DOHH2 (cell line): ENCODE results near the gene CDH22.

ENCODE experiments used
- H3F3A ChIP-seq: fragments of 200-600 bp; sonication (generic), shearing (Covaris generic); 2 replicates; pipeline ENCODE4 v1.6.0; 2016; ENCODE audit warnings: antibody characterized with exemption, mild to moderate bottlenecking; ENCODE audit not compliant: control insufficient read depth, insufficient read depth
- H3K27ac ChIP-seq: fragments of 200-600 bp; sonication (generic); 2 replicates; pipeline ENCODE4 v1.5.1; 2014; ENCODE audit warnings: low read depth, mild to moderate bottlenecking, low read length, moderate library complexity
- H3K27me3 ChIP-seq: fragments of 200-600 bp; sonication (generic); 2 replicates; pipeline ENCODE4 v1.6.1; 2014; ENCODE audit warnings: mild to moderate bottlenecking, low read length, mixed read lengths; ENCODE audit not compliant: control insufficient read depth
- H3K36me3 ChIP-seq: fragments of 200-600 bp; sonication (generic); 2 replicates; pipeline ENCODE4 v1.6.1; 2014; ENCODE audit warnings: mild to moderate bottlenecking, low read length, moderate library complexity, mixed read lengths; ENCODE audit not compliant: control insufficient read depth
- H3K4me1 ChIP-seq: fragments of 200-600 bp; sonication (generic); 2 replicates; pipeline ENCODE4 v1.6.1; 2014; ENCODE audit warnings: mild to moderate bottlenecking, low read length, mixed read lengths; ENCODE audit not compliant: control insufficient read depth
- H3K4me2 ChIP-seq: fragments of 200-600 bp; sonication (generic); 2 replicates; pipeline ENCODE4 v1.6.0; 2014; ENCODE audit warnings: mild to moderate bottlenecking, low read length, moderate library complexity
- H3K4me3 ChIP-seq: fragments of 200-600 bp; sonication (generic); 2 replicates; pipeline ENCODE4 v1.5.1; 2014; ENCODE audit warnings: mild to moderate bottlenecking, low read length, mixed read lengths
- H3K79me2 ChIP-seq: fragments of 200-600 bp; sonication (generic); 2 replicates; pipeline ENCODE4 v1.6.1; 2014; ENCODE audit warnings: mild to moderate bottlenecking, low read length, mixed read lengths; ENCODE audit not compliant: control insufficient read depth
- H3K9me2 ChIP-seq: fragments of 200-600 bp; sonication (generic); replicated peaks from 2 replicates; pipeline ENCODE4 v1.6.1; 2014; ENCODE audit warnings: mild to moderate bottlenecking, low read length, mixed read lengths; ENCODE audit not compliant: control insufficient read depth
- H3K9me3 ChIP-seq: fragments of 200-600 bp; sonication (generic); 2 replicates; pipeline ENCODE4 v1.6.1; 2014; ENCODE audit warnings: antibody characterized with exemption, low read length, mixed read lengths; ENCODE audit not compliant: control insufficient read depth, insufficient read depth
- H4K20me1 ChIP-seq: fragments of 200-600 bp; sonication (generic); 2 replicates; pipeline ENCODE4 v1.6.0; 2014; ENCODE audit warnings: low read depth, mild to moderate bottlenecking, antibody characterized with exemption, low read length, moderate library complexity; ENCODE audit not compliant: control insufficient read depth, insufficient read depth
- CTCF ChIP-seq: fragments of 200-600 bp; sonication (generic); IDR thresholded peaks from one replicate; pipeline ENCODE4 v1.5.1; 2014; ENCODE audit warnings: antibody characterized with exemption, mild to moderate bottlenecking, low read depth, low read length; ENCODE audit not compliant: poor library complexity, severe bottlenecking
- EZH2phosphoT487 ChIP-seq: fragments of 200-600 bp; sonication (generic); IDR thresholded peaks from 2 replicates; pipeline ENCODE4 v1.6.1; 2017; ENCODE audit warnings: borderline replicate concordance, mild to moderate bottlenecking, antibody characterized with exemption, low read length, moderate library complexity, mixed read lengths

The CDH22 gene

GRCh38 chr20:46177768-46178167 lies 130.5 kb downstream of the CDH22 start:
- H3K9me3 ChIP-seq = no peaks in the 10 kb centered on the region
- H3K36me3 ChIP-seq = no peaks in the 10 kb centered on the region
- peaks cover 9% of the 10 kb centered on the region for H3K27me3 ChIP-seq
- H3K27ac ChIP-seq = no peak overlapping the region
- no peaks in the 10 kb centered on the region for H3K9me2 ChIP-seq
- H3K4me3 ChIP-seq = no peak overlapping the region
- no peaks in the 10 kb centered on the region for H3K79me2 ChIP-seq
- no peaks in the 10 kb centered on the region for H3F3A ChIP-seq
- TF ChIP-seq CTCF (no peak), EZH2phosphoT487 (no peak)
- no peaks in the 10 kb centered on the region for H4K20me1 ChIP-seq
- no peak overlapping the region for H3K4me2 ChIP-seq
- H3K4me1 ChIP-seq = no peaks in the 10 kb centered on the region

DNA sequence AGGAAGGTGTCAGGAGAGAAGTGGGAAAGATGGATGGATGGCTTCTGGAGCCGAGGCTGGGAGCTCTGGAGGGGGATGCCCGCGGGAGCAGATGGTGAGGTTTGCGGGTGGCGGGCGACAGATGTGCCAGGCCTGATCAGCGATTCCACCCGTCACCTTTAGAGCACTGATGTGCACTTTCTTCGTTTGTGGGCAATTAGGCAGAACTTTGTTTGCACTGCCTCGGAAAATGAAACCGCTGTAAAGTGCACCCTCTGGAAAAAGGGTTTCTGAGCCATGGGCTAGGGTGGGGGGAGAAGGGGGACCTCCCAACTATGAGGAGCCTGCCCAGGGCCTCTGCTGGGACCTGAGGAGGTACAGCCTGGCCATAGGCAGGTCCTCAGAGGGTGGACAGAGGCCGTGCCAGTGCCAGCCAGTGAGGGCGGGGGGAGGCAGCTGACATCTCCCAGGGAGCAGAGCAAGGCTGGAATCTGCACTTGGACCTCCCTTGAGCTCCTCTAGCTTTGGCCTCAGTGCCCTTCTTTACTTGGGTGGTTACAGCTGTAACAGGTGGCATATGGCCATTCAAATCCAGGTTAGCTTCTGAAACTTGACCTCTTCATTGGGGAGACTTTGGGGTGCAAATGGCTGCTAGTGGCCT lies 131.4 kb downstream of the CDH22 start:
- Histone ChIP-seq H4K20me1 (no peaks in the 10 kb centered on the region), H3K4me3 (no peak overlapping the region), H3F3A (no peaks in the 10 kb centered on the region), H3K9me2 (no peaks in the 10 kb centered on the region), H3K36me3 (no peaks in the 10 kb centered on the region), H3K79me2 (no peaks in the 10 kb centered on the region), H3K27me3 (peaks cover 9% of the 10 kb centered on the region), H3K27ac (no peak overlapping the region), H3K4me2 (no peak overlapping the region), H3K4me1 (no peaks in the 10 kb centered on the region), H3K9me3 (no peaks in the 10 kb centered on the region)
- TF ChIP-seq EZH2phosphoT487 (no peak), CTCF (no peak)

GRCh38 chr20:46175127-46175494 lies 133.2 kb downstream of the CDH22 start:
- H3K9me3 ChIP-seq = no peaks in the 10 kb centered on the region
- TF ChIP-seq EZH2phosphoT487 (no peak), CTCF (no peak)
- H3K4me1 ChIP-seq = no peaks in the 10 kb centered on the region
- H3K27me3 ChIP-seq = peaks cover 6% of the 10 kb centered on the region
- H3K4me2 ChIP-seq = no peak overlapping the region
- no peaks in the 10 kb centered on the region for H3K9me2 ChIP-seq
- H3K4me3 ChIP-seq = no peak overlapping the region
- no peaks in the 10 kb centered on the region for H3K36me3 ChIP-seq
- H3F3A ChIP-seq = no peaks in the 10 kb centered on the region
- H3K27ac ChIP-seq = no peak overlapping the region
- no peaks in the 10 kb centered on the region for H3K79me2 ChIP-seq
- no peaks in the 10 kb centered on the region for H4K20me1 ChIP-seq
